ENCODE results near the gene CACNA1C.

CACNA1C gene

DNA sequence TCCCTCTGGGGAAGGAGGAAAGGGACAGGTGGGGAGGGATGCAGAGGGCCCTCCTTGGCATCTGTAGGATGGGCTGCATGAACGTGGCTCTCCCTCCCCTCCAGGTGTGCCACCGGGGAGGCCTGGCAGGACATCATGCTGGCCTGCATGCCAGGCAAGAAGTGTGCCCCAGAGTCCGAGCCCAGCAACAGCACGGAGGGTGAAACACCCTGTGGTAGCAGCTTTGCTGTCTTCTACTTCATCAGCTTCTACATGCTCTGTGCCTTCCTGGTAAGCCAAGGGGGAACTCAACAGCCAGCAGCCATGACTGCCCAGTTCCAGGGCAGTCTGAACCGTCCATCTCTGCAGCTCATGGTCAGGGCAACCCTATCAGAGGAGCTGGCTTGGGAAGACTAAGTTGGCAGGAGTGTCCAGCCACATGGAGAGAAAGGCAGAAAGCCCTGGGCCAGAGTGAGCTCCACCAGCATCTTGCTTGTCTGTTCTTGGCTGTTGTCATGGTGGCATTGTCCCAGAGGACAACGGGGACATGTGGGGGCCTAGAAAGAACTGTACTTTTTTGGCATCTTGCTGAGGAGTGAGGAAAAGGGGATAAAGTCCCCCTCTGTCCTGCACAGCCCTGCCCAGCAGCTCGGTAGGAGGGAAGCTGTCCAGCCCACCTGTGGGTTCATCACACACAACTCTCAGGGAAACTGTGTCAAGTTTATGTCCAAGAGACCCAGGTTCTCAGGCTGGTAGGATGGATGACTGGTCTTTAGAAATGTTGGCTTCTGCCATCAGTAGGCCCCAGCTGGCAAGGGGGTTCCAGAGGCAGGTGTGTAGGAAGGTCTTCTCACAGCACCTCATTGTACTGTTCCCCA lies 612.2 kb downstream of the CACNA1C start:
- no peaks in the 10 kb centered on the region for H3K79me2 ChIP-seq (ENCODE audit: insufficient read depth, low read length)
- ATAC-seq (ENCODE audit: insufficient read depth, low read depth), result no peak
- no peak overlapping the region for H3K9ac ChIP-seq (ENCODE audit: low read depth, low read length)
- peaks cover under 1% of the 10 kb centered on the region for H3K27me3 ChIP-seq (ENCODE audit: insufficient read depth, low read length, poor library complexity)
- no peaks in the 10 kb centered on the region for H4K20me1 ChIP-seq (ENCODE audit: insufficient read depth, low read length)
- H3K36me3 ChIP-seq (ENCODE audit: insufficient read depth, low read length), result no peaks in the 10 kb centered on the region
- H2AFZ ChIP-seq (ENCODE audit: low read depth, low read length), result no peak overlapping the region
- H3K4me1 ChIP-seq (ENCODE audit: insufficient read depth, low read length), result no peaks in the 10 kb centered on the region
- no peaks in the 10 kb centered on the region for H3K9me3 ChIP-seq (ENCODE audit: insufficient read depth, low read length, severe bottlenecking)
- TF ChIP-seq, protein P1, sequence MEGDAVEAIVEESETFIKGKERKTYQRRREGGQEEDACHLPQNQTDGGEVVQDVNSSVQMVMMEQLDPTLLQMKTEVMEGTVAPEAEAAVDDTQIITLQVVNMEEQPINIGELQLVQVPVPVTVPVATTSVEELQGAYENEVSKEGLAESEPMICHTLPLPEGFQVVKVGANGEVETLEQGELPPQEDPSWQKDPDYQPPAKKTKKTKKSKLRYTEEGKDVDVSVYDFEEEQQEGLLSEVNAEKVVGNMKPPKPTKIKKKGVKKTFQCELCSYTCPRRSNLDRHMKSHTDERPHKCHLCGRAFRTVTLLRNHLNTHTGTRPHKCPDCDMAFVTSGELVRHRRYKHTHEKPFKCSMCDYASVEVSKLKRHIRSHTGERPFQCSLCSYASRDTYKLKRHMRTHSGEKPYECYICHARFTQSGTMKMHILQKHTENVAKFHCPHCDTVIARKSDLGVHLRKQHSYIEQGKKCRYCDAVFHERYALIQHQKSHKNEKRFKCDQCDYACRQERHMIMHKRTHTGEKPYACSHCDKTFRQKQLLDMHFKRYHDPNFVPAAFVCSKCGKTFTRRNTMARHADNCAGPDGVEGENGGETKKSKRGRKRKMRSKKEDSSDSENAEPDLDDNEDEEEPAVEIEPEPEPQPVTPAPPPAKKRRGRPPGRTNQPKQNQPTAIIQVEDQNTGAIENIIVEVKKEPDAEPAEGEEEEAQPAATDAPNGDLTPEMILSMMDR (IDR thresholded peaks at IDR 0.05; ENCODE audit: borderline replicate concordance, extremely low read depth, low read length, poor library complexity, severe bottlenecking), result no peak
- no peak for TF ChIP-seq EZH2 (IDR thresholded peaks at IDR 0.05; ENCODE audit: borderline replicate concordance, low read depth, low read length, severe bottlenecking)
- H3K4me2 ChIP-seq (ENCODE audit: insufficient read depth, low read length), result no peak overlapping the region
- DNase-seq, result no peak
- H3K4me3 ChIP-seq (ENCODE audit: low read depth in 1 of 2, low read length in 2 of 2), result no peak overlapping the region
- H3K27ac ChIP-seq (ENCODE audit: low read length), result no peak overlapping the region

DNA sequence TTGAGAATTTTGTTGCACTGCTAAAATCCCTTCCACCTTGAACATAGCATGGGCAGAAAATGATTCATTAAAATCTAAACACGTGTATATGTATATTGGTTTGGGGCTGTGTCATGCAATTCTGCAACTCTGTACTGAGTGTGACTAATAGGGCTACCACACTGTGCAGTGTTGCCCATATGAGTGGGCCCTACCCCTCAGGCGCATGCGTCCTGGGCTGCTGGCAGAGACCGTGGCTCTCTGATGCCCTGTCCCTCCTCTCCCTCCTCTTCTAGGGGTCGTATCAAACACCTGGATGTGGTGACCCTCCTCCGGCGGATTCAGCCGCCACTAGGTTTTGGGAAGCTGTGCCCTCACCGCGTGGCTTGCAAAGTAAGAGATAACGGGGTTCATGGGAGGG lies 613.6 kb downstream of the CACNA1C start:
- Histone ChIP-seq H3K27ac (ENCODE audit: low read length) (no peak overlapping the region), H2AFZ (ENCODE audit: low read depth, low read length) (no peak overlapping the region), H3K79me2 (ENCODE audit: insufficient read depth, low read length) (no peaks in the 10 kb centered on the region), H3K4me1 (ENCODE audit: insufficient read depth, low read length) (no peaks in the 10 kb centered on the region), H3K9ac (ENCODE audit: low read depth, low read length) (no peak overlapping the region), H4K20me1 (ENCODE audit: insufficient read depth, low read length) (no peaks in the 10 kb centered on the region), H3K9me3 (ENCODE audit: insufficient read depth, low read length, severe bottlenecking) (no peaks in the 10 kb centered on the region), H3K27me3 (ENCODE audit: insufficient read depth, low read length, poor library complexity) (no peaks in the 10 kb centered on the region), H3K4me2 (ENCODE audit: insufficient read depth, low read length) (no peak overlapping the region), H3K36me3 (ENCODE audit: insufficient read depth, low read length) (no peaks in the 10 kb centered on the region), H3K4me3 (ENCODE audit: low read depth in 1 of 2, low read length in 2 of 2) (no peak overlapping the region)
- no peak for DNase-seq
- ATAC-seq (ENCODE audit: insufficient read depth, low read depth), result no peak
- no peak for TF ChIP-seq EZH2 (IDR thresholded peaks at IDR 0.05; ENCODE audit: borderline replicate concordance, low read depth, low read length, severe bottlenecking)
- TF ChIP-seq, protein P1 (IDR thresholded peaks at IDR 0.05; ENCODE audit: borderline replicate concordance, extremely low read depth, low read length, poor library complexity, severe bottlenecking), result no peak

DNA sequence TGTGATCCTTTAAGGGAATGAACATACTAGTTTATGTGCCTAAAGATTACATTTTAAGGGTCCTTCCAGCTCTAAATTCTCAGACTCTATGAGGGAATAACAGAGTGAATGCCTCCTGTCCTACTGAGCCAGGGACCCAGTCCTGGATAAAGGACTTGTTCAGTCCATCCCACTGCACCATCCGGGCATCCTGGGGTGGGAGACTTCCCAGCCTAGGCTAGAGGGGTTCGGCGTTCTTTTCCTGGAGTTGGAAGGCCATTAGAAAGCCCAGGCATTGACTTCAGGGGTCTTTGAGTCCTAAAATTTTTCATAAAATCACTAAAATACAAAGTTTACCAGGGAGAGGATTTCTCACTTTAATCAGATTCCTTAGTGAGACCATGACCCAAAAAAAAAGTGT lies 614.1 kb downstream of the CACNA1C start:
- Histone ChIP-seq H4K20me1 (ENCODE audit: insufficient read depth, low read length) (no peaks in the 10 kb centered on the region), H2AFZ (ENCODE audit: low read depth, low read length) (no peak overlapping the region), H3K4me2 (ENCODE audit: insufficient read depth, low read length) (no peak overlapping the region), H3K9ac (ENCODE audit: low read depth, low read length) (no peak overlapping the region), H3K4me3 (ENCODE audit: low read depth in 1 of 2, low read length in 2 of 2) (no peak overlapping the region), H3K36me3 (ENCODE audit: insufficient read depth, low read length) (no peaks in the 10 kb centered on the region), H3K9me3 (ENCODE audit: insufficient read depth, low read length, severe bottlenecking) (no peaks in the 10 kb centered on the region), H3K27me3 (ENCODE audit: insufficient read depth, low read length, poor library complexity) (no peaks in the 10 kb centered on the region), H3K27ac (ENCODE audit: low read length) (no peak overlapping the region), H3K4me1 (ENCODE audit: insufficient read depth, low read length) (no peaks in the 10 kb centered on the region), H3K79me2 (ENCODE audit: insufficient read depth, low read length) (no peaks in the 10 kb centered on the region)
- DNase-seq (no peak), ATAC-seq (ENCODE audit: insufficient read depth, low read depth) (no peak)
- TF ChIP-seq, protein P1 (IDR thresholded peaks at IDR 0.05; ENCODE audit: borderline replicate concordance, extremely low read depth, low read length, poor library complexity, severe bottlenecking), result no peak
- no peak for TF ChIP-seq EZH2 (IDR thresholded peaks at IDR 0.05; ENCODE audit: borderline replicate concordance, low read depth, low read length, severe bottlenecking)

All from DND-41 (cell line).